Left ventricle myocardium inferior (tissue), 1 donor: ENCODE results near the gene DOCK10. TPM values are rescaled to one million over a fixed set of nuclear protein-coding genes. Genes with fewer than 3 reads are reported as not detected.

Experiments used
- DNase-seq: peaks from one replicate; pipeline ENCODE4 v3.0.0-alpha.2; 2020
- H3K27ac ChIP-seq: fragments of 200-600 bp; replicated peaks from 2 replicates; pipeline ENCODE4 v1.8.0; 2021
- H3K27me3 ChIP-seq: fragments of 200-600 bp; 2 replicates; pipeline ENCODE4 v1.8.0; 2021; ENCODE audit warnings: low read depth
- H3K36me3 ChIP-seq: fragments of 200-600 bp; 2 replicates; pipeline ENCODE4 v1.8.0; 2021
- H3K4me1 ChIP-seq: fragments of 200-600 bp; 2 replicates; pipeline ENCODE4 v1.8.0; 2021
- H3K4me3 ChIP-seq: fragments of 200-600 bp; 2 replicates; pipeline ENCODE4 v1.8.0; 2021; ENCODE audit warnings: mild to moderate bottlenecking, moderate library complexity
- H3K9me3 ChIP-seq: fragments of 200-600 bp; replicated peaks from 2 replicates; pipeline ENCODE4 v1.8.0; 2021
- CTCF ChIP-seq: fragments of 200-600 bp; IDR thresholded peaks from 2 replicates; pipeline ENCODE4 v1.8.0; 2021; ENCODE audit warnings: antibody characterized with exemption, mild to moderate bottlenecking, borderline replicate concordance
- intact Hi-C: fragments of 100-400 bp; cut with micrococcal nuclease; formaldehyde crosslinking; loops from one replicate; pipeline ENCODE4 v1.11.0; 2022
- total RNA-seq: library from RNA; stranded (reverse); fragmentation: NEBNext Ultra II Directional; extraction: Animal tissue kit (Norgen Biotek cat#: 25700); gene quantifications from one replicate; pipeline ENCODE4 v1.2.1, GENCODE V29; 2021
- donor health status: DM: no; HTN: yes; CAD: no; lungs with severe emphysema.

DOCK10 gene
- total RNA-seq, 1 donor from 2014 or later, result 1.6 TPM

GRCh38 chr2:224887141-224887540 lies 155.1 kb downstream of the DOCK10 start:
- Histone ChIP-seq H3K36me3 (no peaks in the 10 kb centered on the region), H3K4me3 (no peak overlapping the region), H3K27me3 (no peaks in the 10 kb centered on the region), H3K9me3 (no peaks in the 10 kb centered on the region), H3K27ac (no peak overlapping the region), H3K4me1 (no peaks in the 10 kb centered on the region)
- TF ChIP-seq CTCF, result no peak
- DNase-seq, result no peak
- intact Hi-C loops, result no loop called here

GRCh38 chr2:224885836-224886547 lies 156.3 kb downstream of the DOCK10 start:
- H3K9me3 ChIP-seq, result no peaks in the 10 kb centered on the region
- no peak overlapping the region for H3K4me3 ChIP-seq
- H3K27me3 ChIP-seq, result no peaks in the 10 kb centered on the region
- no peak overlapping the region for H3K27ac ChIP-seq
- intact Hi-C loops, result no loop called here
- no peaks in the 10 kb centered on the region for H3K4me1 ChIP-seq
- no peaks in the 10 kb centered on the region for H3K36me3 ChIP-seq
- DNase-seq, result no peak
- TF ChIP-seq CTCF, result no peak

- H3K4me1 ChIP-seq, result no peaks in the 10 kb centered on the region
- intact Hi-C loops, result no loop called here
- DNase-seq, result no peak
- H3K4me3 ChIP-seq, result no peak overlapping the region
- no peak overlapping the region for H3K27ac ChIP-seq
- H3K9me3 ChIP-seq, result no peaks in the 10 kb centered on the region
- H3K36me3 ChIP-seq, result no peaks in the 10 kb centered on the region
- H3K27me3 ChIP-seq, result no peaks in the 10 kb centered on the region
- TF ChIP-seq CTCF, result no peak
Measured at GRCh38 chr2:224885291-224885690, 157.0 kb downstream of the DOCK10 start.

- no peak overlapping the region for H3K4me3 ChIP-seq
- H3K27ac ChIP-seq, result no peak overlapping the region
- no peak for DNase-seq
- no peaks in the 10 kb centered on the region for H3K36me3 ChIP-seq
- no peak for TF ChIP-seq CTCF
- no peaks in the 10 kb centered on the region for H3K9me3 ChIP-seq
- no peaks in the 10 kb centered on the region for H3K27me3 ChIP-seq
- H3K4me1 ChIP-seq, result no peaks in the 10 kb centered on the region
- intact Hi-C loops, result no loop called here
Measured at GRCh38 chr2:224884188-224884587, 158.1 kb downstream of the DOCK10 start.

GRCh38 chr2:224883700-224884099 lies 158.6 kb downstream of the DOCK10 start:
- Histone ChIP-seq H3K4me1 (no peaks in the 10 kb centered on the region), H3K27ac (no peak overlapping the region), H3K36me3 (no peaks in the 10 kb centered on the region), H3K27me3 (no peaks in the 10 kb centered on the region), H3K9me3 (no peaks in the 10 kb centered on the region), H3K4me3 (no peak overlapping the region)
- no peak for TF ChIP-seq CTCF
- DNase-seq, result no peak
- intact Hi-C loops, result no loop called here
